Ovary (tissue), 3 donors: ENCODE measurements around the gene MZF1.

Experiments
- EP300 ChIP-seq: sonication (generic); formaldehyde crosslinking; IDR thresholded peaks from one replicate; pipeline ENCODE4 v1.6.1; 2017; ENCODE audit warnings: antibody characterized with exemption
- TF ChIP-seq, protein P1 (sequence below), 3 donors: fragments of 450-650 bp in 2 of 3; fragments of 200-600 bp in 1 of 3; IDR thresholded peaks; one replicate each; pipeline versions ENCODE4 v1.5.1 to v1.8.0; 2016 to 2022; ENCODE audit warnings: antibody characterized with exemption in 3 of 3, mild to moderate bottlenecking in 1 of 3
- donor health status: DM: no; HTN: no; CAD: no.

DNA sequence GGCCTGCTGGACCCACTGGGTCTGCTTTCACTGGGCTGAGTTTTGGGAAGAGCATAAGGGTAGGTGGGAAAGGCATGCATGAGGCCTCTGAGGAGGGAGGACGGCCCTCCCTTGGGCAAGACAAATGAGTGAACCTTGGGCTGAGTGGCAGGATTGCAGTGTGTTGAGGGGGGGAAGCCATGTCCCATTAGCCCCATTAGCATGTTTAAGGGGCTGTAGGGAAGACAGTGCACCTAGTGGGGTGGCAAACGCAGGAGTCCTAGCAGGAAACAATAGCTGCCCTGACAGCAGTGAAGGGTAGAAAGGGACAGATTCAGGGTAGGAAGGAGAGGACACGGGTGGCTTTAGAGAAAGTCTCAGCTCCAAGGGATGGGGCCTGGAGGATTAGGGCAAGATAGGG, 50.4 kb downstream of the MZF1 start:
- TF ChIP-seq, protein P1, sequence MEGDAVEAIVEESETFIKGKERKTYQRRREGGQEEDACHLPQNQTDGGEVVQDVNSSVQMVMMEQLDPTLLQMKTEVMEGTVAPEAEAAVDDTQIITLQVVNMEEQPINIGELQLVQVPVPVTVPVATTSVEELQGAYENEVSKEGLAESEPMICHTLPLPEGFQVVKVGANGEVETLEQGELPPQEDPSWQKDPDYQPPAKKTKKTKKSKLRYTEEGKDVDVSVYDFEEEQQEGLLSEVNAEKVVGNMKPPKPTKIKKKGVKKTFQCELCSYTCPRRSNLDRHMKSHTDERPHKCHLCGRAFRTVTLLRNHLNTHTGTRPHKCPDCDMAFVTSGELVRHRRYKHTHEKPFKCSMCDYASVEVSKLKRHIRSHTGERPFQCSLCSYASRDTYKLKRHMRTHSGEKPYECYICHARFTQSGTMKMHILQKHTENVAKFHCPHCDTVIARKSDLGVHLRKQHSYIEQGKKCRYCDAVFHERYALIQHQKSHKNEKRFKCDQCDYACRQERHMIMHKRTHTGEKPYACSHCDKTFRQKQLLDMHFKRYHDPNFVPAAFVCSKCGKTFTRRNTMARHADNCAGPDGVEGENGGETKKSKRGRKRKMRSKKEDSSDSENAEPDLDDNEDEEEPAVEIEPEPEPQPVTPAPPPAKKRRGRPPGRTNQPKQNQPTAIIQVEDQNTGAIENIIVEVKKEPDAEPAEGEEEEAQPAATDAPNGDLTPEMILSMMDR (IDR thresholded peaks at IDR 0.05) = no peak
- no peak for TF ChIP-seq EP300
